Right cardiac atrium (tissue), 5 donors: ENCODE measurements around the gene PRCP. TPM values are rescaled to one million over a fixed set of nuclear protein-coding genes. Genes with fewer than 3 reads are reported as not detected.
"Not testable (repeated sequence)": the region's sequence is repeated elsewhere in the genome, so short reads cannot be mapped to it uniquely, and the experiment has no call there.

Source experiments
- ATAC-seq, 2 donors: fragments of 200-7000 bp; cut with Tn5 transposase; one replicate each; pipeline versions ENCODE4 v1.8.0 to v1.9.1; 2020; ENCODE audit warnings: moderate library complexity in 2 of 2, mild to moderate bottlenecking in 1 of 2
- DNase-seq, 3 donors: peaks; one replicate each; pipeline ENCODE4 v3.0.0-alpha.2; 2020
- H3K27ac ChIP-seq: one replicate; pipeline ENCODE4 v1.5.1; 2013; ENCODE audit warnings: mild to moderate bottlenecking, low read length, control low read depth, moderate library complexity
- H3K27me3 ChIP-seq: one replicate; pipeline ENCODE4 v1.6.1; 2013; ENCODE audit not compliant: control insufficient read depth, insufficient read depth
- H3K4me1 ChIP-seq: one replicate; pipeline ENCODE4 v1.6.1; 2013; ENCODE audit warnings: low read length; ENCODE audit not compliant: control insufficient read depth, insufficient read depth
- H3K4me3 ChIP-seq: one replicate; pipeline ENCODE4 v1.5.1; 2013; ENCODE audit warnings: low read length, control low read depth
- H3K9me3 ChIP-seq: one replicate; pipeline ENCODE4 v1.6.1; 2013; ENCODE audit warnings: low read length; ENCODE audit not compliant: control insufficient read depth
- WGBS: extraction: QIAGEN DNeasy Blood & Tissue Kit; methylation state at CpG from one replicate; pipeline ENCODE4 v1.1.7; 2013; 5-methylcytosine and 5-hydroxymethylcytosine counted together
- intact Hi-C, 4 donors: fragments of 100-400 bp; cut with DNase I; formaldehyde crosslinking; loops; one replicate each; pipeline versions ENCODE4 v1.11.0 to v1.14.0; 2022 to 2023
- long read RNA-seq, 4 donors: library from polyadenylated mRNA; unstranded; transcript quantifications; one replicate each; pipeline ENCODE4 v2.0.0, GENCODE V29; 2020 to 2021
- polyA plus RNA-seq: library from polyadenylated mRNA; stranded (reverse); fragments of 200-250 nt; gene quantifications from one replicate; pipeline ENCODE4 v1.2.3, GENCODE V29; 2013
- total RNA-seq, 4 donors: library from RNA; stranded (reverse); fragmentation: NEBNext Ultra II Directional; extraction: Animal tissue kit (Norgen Biotek cat#: 25700); gene quantifications; one replicate each; pipeline ENCODE4 v1.2.1, GENCODE V29; 2021
- donor health status: healthy with polysubstance abuse.
- donor health status: DM: no; HTN: yes; CAD: no.
- donor health status: DM: no; HTN: no; CAD: no.
- donor health status: DM: no; HTN: yes; CAD: no; lungs with severe emphysema.
- donor health status: DM: yes; HTN: yes; CAD: no.

PRCP gene
- total RNA-seq (100 to 1,000 TPM in 1 of 4 donors, 10 to 100 TPM in 3; 83.2 to 100 (median 84.9) TPM), polyA plus RNA-seq (69.1 TPM)
- long read RNA-seq, donor 1, full-length matches to known transcripts, result 91 of 105 reads
- long read RNA-seq, donor 1, partial matches to known transcripts, result 6 of 105 reads
- long read RNA-seq, donor 1, other reads (novel, unspliced or antisense), result 8 of 105 reads
- long read RNA-seq, donor 2, full-length matches to known transcripts, result 51 of 54 reads
- long read RNA-seq, donor 2, partial matches to known transcripts, result 1 of 54 reads
- long read RNA-seq, donor 2, other reads (novel, unspliced or antisense), result 2 of 54 reads
- long read RNA-seq, donor 3, full-length matches to known transcripts, result 351 of 371 reads
- long read RNA-seq, donor 3, partial matches to known transcripts, result 4 of 371 reads
- long read RNA-seq, donor 3, other reads (novel, unspliced or antisense), result 16 of 371 reads
- long read RNA-seq, donor 4, full-length matches to known transcripts, result 47 of 52 reads
- long read RNA-seq, donor 4, partial matches to known transcripts, result 2 of 52 reads
- long read RNA-seq, donor 4, other reads (novel, unspliced or antisense), result 3 of 52 reads

DNA sequence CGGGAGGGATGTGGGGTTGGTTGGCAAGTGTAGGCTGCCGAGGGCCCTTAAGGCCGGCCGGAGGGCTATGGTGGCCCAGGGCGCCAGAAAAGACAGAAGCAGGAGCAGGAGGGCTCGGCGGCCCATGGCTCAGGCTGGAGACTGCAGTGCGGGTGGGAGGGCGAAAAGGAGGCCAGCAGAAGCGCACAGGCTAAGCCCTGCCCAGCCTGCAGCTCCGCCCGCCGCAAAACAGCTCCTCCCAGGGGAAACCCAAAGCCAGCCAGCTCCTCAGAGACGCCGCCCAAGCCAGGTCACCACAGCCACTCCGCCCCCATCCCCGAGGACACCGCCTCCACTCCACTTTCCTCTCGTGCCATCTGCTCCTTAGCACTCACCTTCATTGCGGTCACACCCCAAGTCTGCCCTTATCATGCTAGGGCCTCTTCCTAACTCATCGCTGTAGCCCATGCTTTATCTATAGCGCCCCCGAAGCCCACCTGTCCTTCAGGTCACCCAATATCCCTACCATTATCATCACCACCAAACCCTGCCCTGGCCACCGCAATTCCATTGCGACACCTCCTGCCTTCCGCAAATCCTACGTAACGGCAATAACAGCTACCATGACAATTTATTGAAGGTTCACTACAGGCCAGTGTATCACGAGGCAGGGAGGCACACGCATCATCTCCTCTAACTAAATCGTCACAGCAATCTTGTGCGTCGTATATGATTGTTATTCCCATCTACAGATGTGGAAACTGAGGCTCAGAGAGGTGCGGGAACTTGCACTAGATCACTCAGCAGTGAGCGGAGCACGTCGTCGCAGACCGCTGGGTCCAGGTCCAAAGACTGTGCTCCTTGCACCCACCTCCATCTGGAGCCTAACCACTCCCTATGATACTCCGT lies at the start of gene PRCP:
PRCP (minus strand) TSS at position 154 of the 888 bp plus-strand sequence; CDS start at position 126, 28 bp downstream.
- Histone ChIP-seq H3K4me3 (peak within 1 kb of the TSS; percentile 82), H3K27ac (peak within 1 kb of the TSS; percentile 87), H3K4me1 (no peaks in the 10 kb centered on the region), H3K9me3 (no peaks in the 10 kb centered on the region), H3K27me3 (no peaks in the 10 kb centered on the region)
- under 1% methylated on average over 40 of the region's 40 CpGs for WGBS
- ATAC-seq (peak; percentile 96), DNase-seq (peak; percentile 94 to 97 (median 97))
- intact Hi-C loops, result loop anchor here (5.0 to 10.0 kb wide), 5 partner anchors 33 to 354 kb away; partner anchors contain the start of gene ANKRD42 (in 2 of the 4)

DNA sequence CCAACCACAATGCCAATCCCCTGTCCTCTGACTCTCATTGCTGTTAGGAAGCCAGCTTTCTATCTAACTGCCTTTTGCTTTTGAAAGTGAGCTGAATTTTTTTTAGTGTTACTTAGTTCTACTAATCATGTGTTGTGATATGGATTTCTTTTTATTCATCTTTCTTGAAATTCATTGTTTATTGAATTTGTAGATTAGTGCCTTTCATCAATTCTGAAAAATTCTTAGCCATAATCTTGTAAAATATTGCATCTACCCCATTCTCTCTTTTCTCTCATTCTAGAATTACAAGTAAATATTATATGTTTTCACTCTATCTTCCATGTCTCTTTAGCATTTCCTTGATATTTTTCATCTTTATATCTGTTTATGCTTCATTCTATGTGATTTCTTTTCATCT lies 49.1 kb upstream of the PRCP start:
- no peak for DNase-seq
- Histone ChIP-seq H3K9me3 (no peaks in the 10 kb centered on the region), H3K4me3 (no peak overlapping the region), H3K27me3 (no peaks in the 10 kb centered on the region), H3K27ac (no peak overlapping the region), H3K4me1 (no peaks in the 10 kb centered on the region)
- intact Hi-C loops, result no loop called here
- no peak for ATAC-seq

DNA sequence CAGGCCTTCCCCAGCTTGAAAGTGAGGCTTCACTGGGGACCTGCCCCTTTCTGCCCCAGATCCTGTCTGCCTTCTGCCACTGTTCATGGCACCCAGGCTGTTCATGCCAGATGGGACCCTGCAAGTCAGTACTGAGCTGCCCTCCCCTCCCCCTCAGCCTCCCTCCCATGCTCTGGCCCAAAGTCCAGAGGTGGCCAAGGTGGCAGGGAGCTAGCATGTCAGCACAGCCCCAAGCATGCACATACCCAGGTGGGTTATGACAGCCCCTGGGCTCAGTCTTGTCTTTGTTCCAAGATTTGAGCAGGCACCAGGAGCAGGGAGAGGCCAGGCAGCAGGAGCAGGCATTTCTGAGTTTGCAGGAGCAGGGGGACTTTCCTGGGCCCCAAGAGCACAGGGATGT lies 45.5 kb upstream of the PRCP start:
- ATAC-seq, result no peak
- Histone ChIP-seq H3K27ac (no peak overlapping the region), H3K4me3 (no peak overlapping the region), H3K27me3 (no peaks in the 10 kb centered on the region), H3K9me3 (no peaks in the 10 kb centered on the region), H3K4me1 (no peaks in the 10 kb centered on the region)
- no peak for DNase-seq
- intact Hi-C loops, result no loop called here

DNA sequence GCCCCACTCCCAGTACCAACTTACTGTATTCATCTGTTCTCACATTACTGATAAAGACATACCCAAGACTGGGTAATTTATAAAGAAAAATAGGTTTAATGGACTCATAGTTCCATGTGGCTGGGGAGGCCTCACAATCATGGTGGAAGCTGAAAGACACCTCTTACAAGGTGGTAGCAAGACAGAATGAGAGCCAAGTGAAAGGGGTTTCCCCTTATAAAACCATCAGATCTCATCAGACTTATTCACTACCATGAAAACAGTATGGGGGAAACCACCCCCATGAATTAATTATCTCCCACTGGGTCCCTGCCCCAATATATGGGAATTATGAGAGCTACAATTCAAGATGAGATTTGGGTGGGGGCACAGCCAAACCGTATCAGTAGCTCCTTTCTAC lies 44.8 kb upstream of the PRCP start:
- H3K27ac ChIP-seq, H3K9me3 ChIP-seq, intact Hi-C loops, H3K4me3 ChIP-seq, DNase-seq, H3K4me1 ChIP-seq, ATAC-seq, H3K27me3 ChIP-seq: not testable (repeated sequence)
- 89% methylated on average over 1 of the region's 1 CpG for WGBS

DNA sequence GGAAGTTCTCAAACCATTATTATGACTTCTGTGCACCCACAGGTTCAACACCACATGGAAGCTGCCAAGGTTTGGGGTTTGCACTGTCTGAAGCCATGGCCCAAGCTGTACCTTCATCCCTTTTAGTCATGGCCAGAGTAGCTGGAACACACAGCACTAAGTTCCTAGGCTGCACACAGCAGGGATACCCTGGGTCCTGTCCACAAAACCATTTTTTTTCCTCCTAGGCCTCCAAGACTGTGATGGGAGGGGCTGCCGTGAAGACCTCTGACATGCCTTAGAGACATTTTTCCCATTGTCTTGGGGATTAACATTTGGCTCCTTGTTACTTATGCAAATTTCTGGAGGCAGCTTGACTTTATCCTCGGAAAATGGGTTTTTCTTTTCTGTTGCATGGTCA lies 44.0 kb upstream of the PRCP start:
- Histone ChIP-seq H3K4me3 (no peak overlapping the region), H3K27me3 (no peaks in the 10 kb centered on the region), H3K4me1 (no peaks in the 10 kb centered on the region), H3K27ac (no peak overlapping the region), H3K9me3 (no peaks in the 10 kb centered on the region)
- no peak for DNase-seq
- intact Hi-C loops, result no loop called here
- WGBS, result 83% methylated on average over 2 of the region's 2 CpGs
- no peak for ATAC-seq

DNA sequence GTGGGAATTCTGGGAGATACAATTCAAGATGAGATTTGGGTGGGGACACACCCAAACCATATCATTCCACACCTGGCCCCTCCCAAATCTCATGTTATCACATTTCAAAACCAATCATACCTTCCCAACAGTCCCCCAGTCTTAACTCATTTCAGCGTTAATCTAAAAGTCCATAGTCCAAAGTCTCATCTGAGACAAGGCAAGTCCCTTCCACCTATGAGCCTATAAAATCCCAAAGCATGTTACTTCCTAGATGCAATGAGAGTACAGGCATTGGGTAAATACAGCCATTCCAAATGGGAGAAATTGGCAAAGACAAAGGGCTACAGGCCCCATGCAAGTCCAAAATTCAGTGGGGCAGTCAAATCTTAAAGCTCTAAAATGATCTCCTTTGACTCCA lies 43.2 kb upstream of the PRCP start:
- DNase-seq, ATAC-seq, intact Hi-C loops, H3K27me3 ChIP-seq, H3K4me3 ChIP-seq, H3K9me3 ChIP-seq, H3K27ac ChIP-seq, H3K4me1 ChIP-seq: not testable (repeated sequence)
- 96% methylated on average over 1 of the region's 1 CpG for WGBS

DNA sequence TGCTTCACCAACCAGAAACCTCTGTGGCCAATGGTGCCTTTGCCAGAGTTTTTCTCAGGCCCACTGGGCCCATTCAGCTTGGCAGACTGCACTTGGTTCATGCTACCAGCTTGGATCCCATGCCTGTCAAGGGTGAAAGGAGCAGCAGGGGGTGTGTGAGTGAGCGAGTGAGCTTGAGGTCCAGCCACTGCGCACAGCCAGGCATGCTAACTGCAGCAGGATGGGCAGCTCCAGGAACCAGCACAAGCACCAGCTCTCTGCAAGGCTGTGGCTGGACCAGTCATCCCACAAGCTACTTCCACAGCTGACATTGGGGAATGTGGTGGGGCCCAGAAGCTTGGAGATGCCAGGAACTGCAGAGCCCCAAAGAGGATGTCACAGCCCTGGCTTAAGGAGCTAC lies 42.1 kb upstream of the PRCP start:
- Histone ChIP-seq H3K4me3 (no peak overlapping the region), H3K27ac (no peak overlapping the region), H3K9me3 (no peaks in the 10 kb centered on the region), H3K27me3 (no peaks in the 10 kb centered on the region), H3K4me1 (no peaks in the 10 kb centered on the region)
- intact Hi-C loops, result no loop called here
- 96% methylated on average over 2 of the region's 2 CpGs for WGBS
- DNase-seq (peak in 1 of 3 donors; percentile 31), ATAC-seq (no peak)

DNA sequence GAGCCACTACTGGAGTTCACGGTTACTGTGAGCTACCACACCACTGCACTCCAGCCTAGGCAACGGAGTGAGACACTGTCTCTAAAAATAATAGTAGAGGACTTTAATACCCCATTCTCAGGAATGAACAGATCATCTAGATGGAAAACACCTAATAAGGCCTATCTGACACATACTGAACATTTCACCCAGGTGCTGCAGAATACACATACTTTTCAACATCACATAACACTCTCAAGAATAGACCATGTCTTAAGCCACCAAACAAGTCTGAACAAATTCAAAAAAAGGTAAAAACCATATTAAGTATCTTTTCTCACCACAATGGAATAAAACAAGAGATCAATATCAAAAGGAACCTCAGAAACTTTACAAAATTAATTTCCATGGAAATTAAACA lies 39.2 kb upstream of the PRCP start:
- intact Hi-C loops, result no loop called here
- Histone ChIP-seq H3K27me3 (no peaks in the 10 kb centered on the region), H3K9me3 (no peaks in the 10 kb centered on the region), H3K27ac (no peak overlapping the region), H3K4me1 (no peaks in the 10 kb centered on the region), H3K4me3 (no peak overlapping the region)
- WGBS, result 98% methylated on average over 2 of the region's 2 CpGs
- ATAC-seq, result no peak
- DNase-seq, result no peak

DNA sequence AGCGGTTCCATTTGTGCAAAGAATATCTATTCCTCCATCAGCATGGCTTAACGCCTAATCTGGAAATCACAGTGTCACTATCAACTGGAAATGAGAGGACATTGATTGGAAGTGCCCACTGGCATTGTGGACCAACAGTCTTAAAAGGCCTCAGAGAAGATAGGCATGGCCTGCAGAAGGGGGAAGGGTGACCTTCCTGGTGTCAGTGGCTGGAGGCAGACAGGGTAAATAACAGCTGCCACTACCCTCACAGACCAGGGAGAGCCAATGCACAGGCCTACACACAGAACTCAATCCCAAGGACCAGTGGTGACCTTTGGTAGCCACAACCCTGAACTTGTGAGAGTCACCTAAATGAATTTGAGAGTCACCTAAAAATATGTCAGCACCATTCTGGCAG lies 37.3 kb upstream of the PRCP start:
- DNase-seq (no peak), ATAC-seq (no peak)
- Histone ChIP-seq H3K27me3 (no peaks in the 10 kb centered on the region), H3K4me3 (no peak overlapping the region), H3K27ac (no peak overlapping the region), H3K4me1 (no peaks in the 10 kb centered on the region), H3K9me3 (no peaks in the 10 kb centered on the region)
- WGBS, result 95% methylated on average over 2 of the region's 2 CpGs
- intact Hi-C loops, result no loop called here

DNA sequence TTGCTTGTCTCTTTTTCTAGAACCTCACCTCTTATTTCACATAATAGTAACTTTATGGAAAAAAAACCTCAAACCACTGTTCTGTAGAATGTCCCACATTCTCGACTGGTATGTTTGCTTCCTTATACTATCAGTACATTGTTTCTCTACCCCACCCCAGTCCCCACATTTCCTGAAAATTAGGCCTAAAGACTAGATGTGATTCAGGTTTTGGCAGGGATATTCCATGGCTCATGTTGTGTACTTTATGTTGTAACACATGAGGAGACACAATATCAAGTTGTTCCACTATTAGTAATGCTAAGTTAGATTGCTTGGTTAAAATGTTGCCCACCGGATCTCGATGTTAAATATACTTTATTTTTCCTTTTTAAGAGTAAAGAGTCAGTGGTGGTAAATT lies 36.0 kb upstream of the PRCP start:
- DNase-seq, result no peak
- Histone ChIP-seq H3K4me3 (no peak overlapping the region), H3K4me1 (no peaks in the 10 kb centered on the region), H3K9me3 (no peaks in the 10 kb centered on the region), H3K27ac (no peak overlapping the region), H3K27me3 (no peaks in the 10 kb centered on the region)
- intact Hi-C loops, result no loop called here
- no peak for ATAC-seq
- WGBS, result 70% methylated on average over 3 of the region's 3 CpGs

DNA sequence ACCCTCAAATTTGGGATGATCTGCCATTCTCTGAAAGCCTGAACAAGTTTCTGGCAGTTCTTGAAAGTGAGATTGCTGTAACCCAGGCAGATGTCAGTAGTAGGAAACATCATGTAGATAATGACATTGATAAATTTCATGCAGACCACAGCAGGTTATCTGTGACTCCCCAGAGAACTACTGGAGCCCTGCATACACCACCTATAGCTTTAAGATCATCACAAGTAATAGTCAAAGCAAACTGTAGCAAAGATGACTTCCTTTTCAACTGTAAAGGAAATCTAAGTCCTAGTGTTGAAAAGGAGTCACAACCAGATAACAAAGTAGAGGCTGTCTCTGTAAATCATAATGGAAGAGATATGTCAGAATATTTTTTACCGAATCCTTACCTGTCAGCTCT lies 32.3 kb upstream of the PRCP start:
- H3K9me3 ChIP-seq, result no peaks in the 10 kb centered on the region
- DNase-seq, result no peak
- 75% methylated on average over 1 of the region's 1 CpG for WGBS
- H3K4me3 ChIP-seq, result no peak overlapping the region
- no peak overlapping the region for H3K27ac ChIP-seq
- H3K27me3 ChIP-seq, result no peaks in the 10 kb centered on the region
- ATAC-seq, result no peak
- no peaks in the 10 kb centered on the region for H3K4me1 ChIP-seq
- intact Hi-C loops, result no loop called here
